H1 (cell line): Measurements from ENCODE around the gene SNX30. TPM values are rescaled to one million over a fixed set of nuclear protein-coding genes. Genes with fewer than 3 reads are reported as not detected.

ENCODE experiments used
- CTCF ChIA-PET: fragments of 300-600 bp; sonication (Branson Sonifier 250); formaldehyde crosslinking; loops from one replicate; lab custom pipeline; 2021; ENCODE audit not compliant: partially characterized antibody; lab: Charles Lee
- POLR2A ChIA-PET: fragments of 300-600 bp; sonication (Branson Sonifier 250); formaldehyde crosslinking; loops from one replicate; lab custom pipeline; 2021; ENCODE audit warnings: inconsistent platforms; ENCODE audit not compliant: partially characterized antibody; lab: Charles Lee
- DNase-seq, 2 experiments: peaks; one replicate each; pipeline versions ENCODE4 v3.0.0 to v3.0.0-alpha.2; 2010 to 2022; ENCODE audit warnings: low spot score in 2 of 2, low read depth in 1 of 2, mixed read lengths in 1 of 2
- FAIRE-seq: peaks from 2 replicates; lab custom pipeline; 2011; peaks lifted over from hg19 to GRCh38; lab: Jason Lieb, UNC
- H2AFZ ChIP-seq: 2 replicates; pipeline ENCODE4 v1.8.1; 2012; ENCODE audit warnings: low read length, inconsistent platforms
- H2AK5ac ChIP-seq: 2 replicates; pipeline ENCODE4 v1.6.1; 2013; ENCODE audit warnings: low read depth, low read length
- H2BK120ac ChIP-seq: replicated peaks from 2 replicates; pipeline ENCODE3; 2013; ENCODE audit warnings: low read depth, low read length, inconsistent platforms
- H2BK12ac ChIP-seq: 2 replicates; pipeline ENCODE4 v1.6.1; 2013; ENCODE audit warnings: low read depth, low read length
- H2BK15ac ChIP-seq: 2 replicates; pipeline ENCODE4 v1.6.1; 2013; ENCODE audit warnings: low read length
- H2BK20ac ChIP-seq: 2 replicates; pipeline ENCODE4 v1.6.1; 2013; ENCODE audit warnings: low read length
- H2BK5ac ChIP-seq: 2 replicates; pipeline ENCODE4 v1.6.1; 2013; ENCODE audit warnings: low read depth, low read length
- H3K14ac ChIP-seq: 2 replicates; pipeline ENCODE4 v1.6.1; 2013; ENCODE audit warnings: inconsistent platforms; ENCODE audit not compliant: insufficient read length
- H3K18ac ChIP-seq: 2 replicates; pipeline ENCODE4 v1.6.1; 2013; ENCODE audit warnings: low read length; ENCODE audit errors: extremely low read depth
- H3K23ac ChIP-seq: 2 replicates; pipeline ENCODE4 v1.6.1; 2013; ENCODE audit warnings: inconsistent platforms; ENCODE audit not compliant: insufficient read length
- H3K23me2 ChIP-seq: 2 replicates; pipeline ENCODE4 v1.6.1; 2013; ENCODE audit warnings: low read depth, low read length
- H3K27ac ChIP-seq: 2 replicates; pipeline ENCODE4 v1.6.1; 2011; ENCODE audit warnings: low read depth, low read length, inconsistent platforms
- H3K27me3 ChIP-seq, 4 experiments: replicated peaks in 1 of 4; 1 replicate in 1 of 4; 2 replicates in 3 of 4; pipeline versions ENCODE4 v1.6.1 to v1.8.1; 2011 to 2013; ENCODE audit warnings: low read length in 3 of 4, mild to moderate bottlenecking in 3 of 4, inconsistent platforms in 2 of 4, mixed read lengths in 2 of 4, moderate library complexity in 1 of 4; ENCODE audit not compliant: control insufficient read depth in 3 of 4, insufficient read depth in 3 of 4; ENCODE audit errors: extremely low read depth in 1 of 4
- H3K36me3 ChIP-seq, 4 experiments: 2 replicates each; pipeline versions ENCODE4 v1.6.1 to v1.8.1; 2011 to 2013; ENCODE audit warnings: mild to moderate bottlenecking in 4 of 4, low read length in 3 of 4, moderate library complexity in 2 of 4, control low read depth in 1 of 4, inconsistent platforms in 1 of 4; ENCODE audit not compliant: insufficient read depth in 4 of 4, control insufficient read depth in 2 of 4
- H3K4ac ChIP-seq: replicated peaks from 2 replicates; pipeline ENCODE3; 2013; ENCODE audit warnings: low read length, low read depth, mixed read lengths, inconsistent platforms; ENCODE audit not compliant: insufficient read length
- H3K4me1 ChIP-seq, 4 experiments: replicated peaks in 1 of 4; 1 replicate in 1 of 4; 2 replicates in 3 of 4; pipeline versions ENCODE4 v1.6.1 to v1.8.1; 2011 to 2013; ENCODE audit warnings: low read length in 3 of 4, inconsistent platforms in 2 of 4, mixed read lengths in 1 of 4; ENCODE audit not compliant: insufficient read depth in 4 of 4, control insufficient read depth in 3 of 4
- H3K4me2 ChIP-seq, 2 experiments: 2 replicates each; pipeline versions ENCODE4 v1.6.1 to v1.8.1; 2011 to 2013; ENCODE audit warnings: low read depth in 2 of 2, low read length in 2 of 2, control low read depth in 1 of 2, inconsistent platforms in 1 of 2, mild to moderate bottlenecking in 1 of 2; ENCODE audit not compliant: insufficient read depth in 1 of 2
- H3K4me3 ChIP-seq, 4 experiments: fragments of 200-600, 300-600 bp in 1 of 4; sonication (generic), shearing (Covaris generic), sonication (Bioruptor Twin) in 1 of 4; 2 replicates each; pipeline versions ENCODE4 v1.5.1 to v1.8.1; 2011 to 2016; ENCODE audit warnings: low read length in 4 of 4, low read depth in 3 of 4, control low read depth in 2 of 4, inconsistent platforms in 2 of 4, mild to moderate bottlenecking in 2 of 4, mixed read lengths in 1 of 4, moderate library complexity in 1 of 4; ENCODE audit not compliant: insufficient read depth in 2 of 4; ENCODE audit errors: extremely low read depth in 1 of 4
- H3K56ac ChIP-seq: replicated peaks from 2 replicates; pipeline ENCODE3; 2013; ENCODE audit warnings: low read depth, mild to moderate bottlenecking, mixed read lengths, low read length, inconsistent platforms; ENCODE audit not compliant: insufficient read length
- H3K79me1 ChIP-seq: 2 replicates; pipeline ENCODE4 v1.6.1; 2013; ENCODE audit warnings: low read depth, low read length, control low read depth
- H3K79me2 ChIP-seq, 2 experiments: 2 replicates each; pipeline versions ENCODE4 v1.6.1 to v1.8.1; 2012 to 2013; ENCODE audit warnings: low read length in 2 of 2, mild to moderate bottlenecking in 2 of 2, inconsistent platforms in 1 of 2; ENCODE audit not compliant: insufficient read depth in 2 of 2, control insufficient read depth in 1 of 2
- H3K9ac ChIP-seq, 4 experiments: replicated peaks in 1 of 4; 1 replicate in 1 of 4; 2 replicates in 3 of 4; pipeline versions ENCODE4 v1.6.1 to v1.8.1; 2011 to 2013; ENCODE audit warnings: low read depth in 3 of 4, low read length in 3 of 4, control low read depth in 2 of 4, mild to moderate bottlenecking in 2 of 4, moderate library complexity in 2 of 4, inconsistent platforms in 1 of 4; ENCODE audit errors: extremely low read depth in 1 of 4
- H3K9me3 ChIP-seq, 2 experiments: 2 replicates each; pipeline versions ENCODE4 v1.6.1 to v1.8.1; 2012 to 2013; ENCODE audit warnings: mild to moderate bottlenecking in 2 of 2, moderate library complexity in 2 of 2, control low read depth in 1 of 2, inconsistent platforms in 1 of 2, low read depth in 1 of 2, low read length in 1 of 2, mixed read lengths in 1 of 2; ENCODE audit not compliant: insufficient read depth in 2 of 2
- H4K20me1 ChIP-seq, 2 experiments: replicated peaks in 1 of 2; 2 replicates each; pipeline versions ENCODE3 to v1.8.1; 2011 to 2013; ENCODE audit warnings: inconsistent platforms in 2 of 2, low read length in 2 of 2, mild to moderate bottlenecking in 1 of 2; ENCODE audit not compliant: insufficient read depth in 2 of 2, control insufficient read depth in 1 of 2
- H4K5ac ChIP-seq: 2 replicates; pipeline ENCODE4 v1.6.1; 2013; ENCODE audit warnings: low read length, low read depth, mixed read lengths, inconsistent platforms; ENCODE audit not compliant: insufficient read length
- H4K8ac ChIP-seq: 2 replicates; pipeline ENCODE4 v1.8.0; 2013; ENCODE audit warnings: mild to moderate bottlenecking, moderate library complexity, low read length, inconsistent platforms; ENCODE audit not compliant: insufficient read depth; ENCODE audit errors: extremely low read depth
- H4K91ac ChIP-seq: replicated peaks from 2 replicates; pipeline ENCODE3; 2013; ENCODE audit warnings: low read length, mixed read lengths, inconsistent platforms; ENCODE audit not compliant: insufficient read length
- CBX8 ChIP-seq: fragments of 300-800, 300-1000 bp; sonication (generic); IDR thresholded peaks from 2 replicates; pipeline ENCODE4 v1.7.1; 2016; ENCODE audit warnings: low read depth, low read length, borderline replicate concordance
- CREB1 ChIP-seq: IDR thresholded peaks from 2 replicates; pipeline ENCODE4 v1.6.1; 2012; ENCODE audit warnings: inconsistent platforms
- JUND ChIP-seq: IDR thresholded peaks from 2 replicates; pipeline ENCODE4 v1.6.1; 2011; ENCODE audit warnings: mild to moderate bottlenecking, improper control_type of control experiment, low read length
- KDM1A ChIP-seq: fragments of 200-600, 300-600 bp; sonication (generic); IDR thresholded peaks from 2 replicates; pipeline ENCODE4 v1.7.1; 2016; ENCODE audit warnings: mild to moderate bottlenecking, low read length, borderline replicate concordance
- KDM4A ChIP-seq: IDR thresholded peaks from one replicate; pipeline ENCODE4 v1.7.1; 2012; ENCODE audit warnings: low read depth, mild to moderate bottlenecking, moderate library complexity, low read length, inconsistent platforms; ENCODE audit not compliant: severe bottlenecking
- RXRA ChIP-seq: IDR thresholded peaks from 2 replicates; pipeline ENCODE4 v1.6.1; 2011; ENCODE audit warnings: low read depth, mild to moderate bottlenecking, low read length, moderate library complexity; ENCODE audit not compliant: insufficient read depth
- SIX5 ChIP-seq: IDR thresholded peaks from 2 replicates; pipeline ENCODE4 v1.6.1; 2011; ENCODE audit warnings: mild to moderate bottlenecking, low read depth, low read length
- SRF ChIP-seq: IDR thresholded peaks from 2 replicates; pipeline ENCODE4 v1.6.1; 2011; ENCODE audit warnings: mild to moderate bottlenecking, low read depth, low read length, moderate library complexity
- YY1 ChIP-seq: IDR thresholded peaks from 2 replicates; pipeline ENCODE4 v1.6.1; 2011; ENCODE audit warnings: low read depth, mild to moderate bottlenecking, low read length
- WGBS, 2 experiments: shearing (Covaris generic) in 1 of 2; methylation state at CpG; one replicate each; pipeline versions ENCODE4 v1.1.6 to v1.1.7; 2013 to 2015; ENCODE audit warnings: low lambda C conversion rate in 2 of 2, mixed read lengths in 2 of 2, inconsistent platforms in 1 of 2, low coverage in 1 of 2, missing lambda C conversion rate in 1 of 2; ENCODE audit not compliant: insufficient replicate concordance in 2 of 2, insufficient coverage in 1 of 2, insufficient read length in 1 of 2; ENCODE audit errors: extremely low coverage in 1 of 2, missing lambda C conversion rate in 1 of 2; 5-methylcytosine and 5-hydroxymethylcytosine counted together
- polyA plus RNA-seq, 7 experiments: library from polyadenylated mRNA; depleted of rRNA in 3 of 7; stranded (reverse) in 5 of 7; unstranded in 2 of 7; fragments of >200 nt in 5 of 7; fragments of 200-250 nt in 2 of 7; gene quantifications; 1 replicate in 5 of 7; 2 replicates in 1 of 7; 4 replicates in 1 of 7; pipeline versions ENCODE4 v1.2.1 to v1.2.3, GENCODE V29; 2011 to 2013; ENCODE audit warnings: missing spikeins in 2 of 7, mixed read lengths in 2 of 7
- total RNA-seq: library from RNA; stranded (reverse); fragmentation: NEBNext Ultra II Directional; extraction: Animal tissue kit (Norgen Biotek cat#: 25700); gene quantifications from 2 replicates; pipeline ENCODE4 v1.2.1, GENCODE V29; 2021

SNX30 gene
- total and polyA plus RNA-seq, 2 of the 8 experiments (the other 6 are each of a cell fraction or from before 2014, with no cell fraction given) = 4.0 to 12.2 TPM

DNA sequence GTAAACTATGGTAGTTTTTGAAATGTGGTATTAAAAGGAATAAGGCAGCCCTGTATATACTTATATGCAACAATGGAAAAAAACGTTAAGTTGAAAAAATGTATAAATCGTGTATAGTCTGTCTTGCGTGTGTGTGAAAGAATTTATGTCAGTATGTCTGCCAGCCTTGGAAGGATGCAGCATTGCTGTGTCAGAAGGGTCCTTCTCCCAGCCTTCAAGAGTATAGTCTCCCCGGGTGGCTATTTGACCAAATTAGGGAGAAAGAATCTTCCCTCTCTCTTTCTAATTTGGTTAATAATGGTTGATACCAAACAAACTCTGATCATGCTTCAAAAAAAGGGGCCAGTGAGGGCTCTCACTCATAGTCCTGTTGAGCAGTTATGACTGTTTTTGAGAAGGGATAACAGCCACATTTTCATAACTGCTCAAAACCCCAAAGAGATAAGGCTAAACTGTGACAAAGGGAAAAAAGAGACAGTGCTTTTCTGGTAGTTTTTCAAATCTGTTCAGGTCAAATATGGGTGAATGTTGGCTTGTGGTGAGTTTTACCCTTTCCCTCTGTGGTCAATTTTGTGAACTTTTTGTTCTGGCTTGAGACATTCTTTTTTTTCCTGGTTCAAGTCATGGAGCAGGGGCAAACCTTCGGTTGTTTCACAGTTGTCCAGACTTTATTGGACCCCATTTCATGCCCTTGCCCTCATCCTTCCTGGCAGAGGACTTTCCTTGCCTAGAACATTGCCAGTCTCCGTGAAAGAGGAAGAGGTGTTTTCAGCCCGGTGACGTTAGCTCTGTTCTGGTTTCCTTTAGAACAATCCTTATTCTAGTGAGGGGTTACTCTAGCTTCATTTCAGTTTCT, 21.0 kb downstream of the SNX30 start:
- Histone ChIP-seq H3K14ac (no peak overlapping the region), H3K56ac (no peak overlapping the region), H3K4me2 (0 out of 4 replicates have a peak overlapping the region, but pooled peaks of 1 of the 2 experiments have one; percentile 21), H3K79me1 (0 out of 2 replicates have a peak, but pooled peaks cover 2% of the 10 kb centered on the region), H4K20me1 (no peaks in the 10 kb centered on the region), H4K5ac (no peak overlapping the region), H2BK120ac (no peak overlapping the region), H4K91ac (no peak overlapping the region), H2BK20ac (no peak overlapping the region), H3K23ac (no peak overlapping the region), H2AFZ (no peak overlapping the region), H3K79me2 (no peaks in the 10 kb centered on the region), H3K27ac (no peak overlapping the region), H3K9me3 (peaks cover 0 to 1% of the 10 kb centered on the region in 2 experiments; a peak in 1 of 4 replicates), H2AK5ac (no peak overlapping the region), H3K27me3 (no peaks in the 10 kb centered on the region), H3K23me2 (no peaks in the 10 kb centered on the region), H4K8ac (no peak overlapping the region), H3K18ac (no peak overlapping the region), H2BK12ac (no peak overlapping the region; the same call in 1 of the 2 replicates), H2BK15ac (no peak overlapping the region), H3K4me3 (no peak overlapping the region), H3K4ac (no peak overlapping the region), H3K9ac (no peak overlapping the region), H2BK5ac (no peak overlapping the region), H3K4me1 (peaks cover 0 to 8% (median 5%) of the 10 kb centered on the region in 4 experiments; a peak in 6 of 7 replicates), H3K36me3 (no peaks in the 10 kb centered on the region)
- FAIRE-seq (no peak), DNase-seq (no peak)
- WGBS, 2 experiments = 75% methylated on average over 8 of the region's 8 CpGs; no CpG with 5 or more reads in 1 of the 2 experiments
- POLR2A ChIA-PET = interaction anchor here (1.5 kb wide), 1 partner anchor 9 kb away, joined by 5 read pairs; no protein-coding TSS in a partner anchor
- no peak for TF ChIP-seq CREB1
- no peak for TF ChIP-seq JUND
- no peak for TF ChIP-seq KDM4A
- no peak for TF ChIP-seq YY1
- TF ChIP-seq SIX5 = no peak
- no peak for TF ChIP-seq CBX8
- TF ChIP-seq SRF = peak; percentile 59; the same call in 1 of the 2 replicates
- no peak for TF ChIP-seq KDM1A
- no peak for TF ChIP-seq RXRA
- CTCF ChIA-PET = interaction anchor here (2.6 kb wide), 1 partner anchor 12 kb away, joined by 9 read pairs; no protein-coding TSS in a partner anchor
